HepG2 (cell line): ENCODE data around the gene GALR1.

Experiments
- CHD2 ChIP-seq: IDR thresholded peaks from 2 replicates; pipeline ENCODE4 v1.6.1; 2011; ENCODE audit warnings: low read depth, low read length, improper control_type of control experiment
- CTCF ChIP-seq: sonication (generic); formaldehyde crosslinking; IDR thresholded peaks from 2 replicates; pipeline ENCODE4 v1.5.0; 2020; ENCODE audit warnings: mild to moderate bottlenecking, missing genetic modification reagents, moderate library complexity
- EED ChIP-seq: sonication (generic); formaldehyde crosslinking; IDR thresholded peaks from 2 replicates; pipeline ENCODE4 v1.5.0; 2020; ENCODE audit warnings: mild to moderate bottlenecking, missing genetic modification reagents
- HMGXB4 ChIP-seq, 2 experiments: sonication (generic) in 1 of 2; formaldehyde crosslinking in 1 of 2; IDR thresholded peaks; 2 replicates each; pipeline versions ENCODE4 v1.4.0 to v1.6.1; 2018 to 2020; ENCODE audit warnings: missing genetic modification reagents in 2 of 2, borderline replicate concordance in 1 of 2, low read depth in 1 of 2, mild to moderate bottlenecking in 1 of 2, missing biosample characterization in 1 of 2
- NR2C2 ChIP-seq: sonication (generic); formaldehyde crosslinking; IDR thresholded peaks from 2 replicates; pipeline ENCODE4 v1.4.0; 2020; ENCODE audit warnings: missing genetic modification reagents, mild to moderate bottlenecking, moderate library complexity, borderline replicate concordance
- POLR2AphosphoS5 ChIP-seq: IDR thresholded peaks from 2 replicates; pipeline ENCODE4 v1.6.1; 2012; ENCODE audit warnings: low read depth, low read length
- RAD51 ChIP-seq: fragments of 450-650 bp; IDR thresholded peaks from 2 replicates; pipeline ENCODE4 v1.6.1; 2016; ENCODE audit warnings: borderline replicate concordance
- REST ChIP-seq, 2 experiments: IDR thresholded peaks; 2 replicates each; pipeline ENCODE4 v1.6.1; 2011 to 2012; ENCODE audit warnings: low read length in 2 of 2, borderline replicate concordance in 1 of 2, low read depth in 1 of 2, mild to moderate bottlenecking in 1 of 2, moderate library complexity in 1 of 2
- RFX3 ChIP-seq: IDR thresholded peaks from 2 replicates; pipeline ENCODE4 v1.6.1; 2016; ENCODE audit warnings: missing biosample characterization, missing genetic modification reagents
- RFX5 ChIP-seq: IDR thresholded peaks from 2 replicates; pipeline ENCODE4 v1.6.1; 2011; ENCODE audit warnings: low read depth, low read length, improper control_type of control experiment
- ZNF264 ChIP-seq: sonication (generic); formaldehyde crosslinking; IDR thresholded peaks from 2 replicates; pipeline ENCODE4 v1.4.0; 2020; ENCODE audit warnings: missing genetic modification reagents
- ZNF430 ChIP-seq: sonication (generic); formaldehyde crosslinking; IDR thresholded peaks from 2 replicates; pipeline ENCODE4 v1.9.0; 2021; ENCODE audit warnings: mild to moderate bottlenecking, missing genetic modification reagents
- ZZZ3 ChIP-seq: sonication (generic); formaldehyde crosslinking; IDR thresholded peaks from 2 replicates; pipeline ENCODE4 v1.4.0; 2020; ENCODE audit warnings: missing genetic modification reagents, mild to moderate bottlenecking, borderline replicate concordance
- TF ChIP-seq, protein P1 (sequence below), 2 experiments: fragments of 450-650 bp in 1 of 2; sonication (generic) in 1 of 2; formaldehyde crosslinking in 1 of 2; IDR thresholded peaks; 2 replicates each; pipeline versions ENCODE4 v1.6.1 to v1.8.0; 2016 to 2022; ENCODE audit warnings: antibody characterized with exemption in 1 of 2, mild to moderate bottlenecking in 1 of 2, missing genetic modification reagents in 1 of 2

- TF ChIP-seq RFX3 (CRISPR knock-in tag) = no peak
- TF ChIP-seq ZNF264 = no peak
- no peak for TF ChIP-seq ZZZ3 (CRISPR knock-in tag)
- no peak for TF ChIP-seq RFX5
- TF ChIP-seq NR2C2 (CRISPR knock-in tag) = no peak
- TF ChIP-seq HMGXB4 (CRISPR knock-in tag; IDR thresholded peaks at IDR 0.05; ENCODE audit: borderline replicate concordance in 1 of 2, low read depth in 1 of 2) = no peak
- no peak for TF ChIP-seq REST (IDR thresholded peaks at IDR 0.05; ENCODE audit: borderline replicate concordance in 1 of 2, low read depth in 1 of 2, low read length in 2 of 2)
- no peak for TF ChIP-seq CTCF
- no peak for TF ChIP-seq CHD2
- no peak for TF ChIP-seq ZNF430
- no peak for TF ChIP-seq EED (CRISPR knock-in tag)
- no peak for TF ChIP-seq POLR2AphosphoS5
- TF ChIP-seq, protein P1, sequence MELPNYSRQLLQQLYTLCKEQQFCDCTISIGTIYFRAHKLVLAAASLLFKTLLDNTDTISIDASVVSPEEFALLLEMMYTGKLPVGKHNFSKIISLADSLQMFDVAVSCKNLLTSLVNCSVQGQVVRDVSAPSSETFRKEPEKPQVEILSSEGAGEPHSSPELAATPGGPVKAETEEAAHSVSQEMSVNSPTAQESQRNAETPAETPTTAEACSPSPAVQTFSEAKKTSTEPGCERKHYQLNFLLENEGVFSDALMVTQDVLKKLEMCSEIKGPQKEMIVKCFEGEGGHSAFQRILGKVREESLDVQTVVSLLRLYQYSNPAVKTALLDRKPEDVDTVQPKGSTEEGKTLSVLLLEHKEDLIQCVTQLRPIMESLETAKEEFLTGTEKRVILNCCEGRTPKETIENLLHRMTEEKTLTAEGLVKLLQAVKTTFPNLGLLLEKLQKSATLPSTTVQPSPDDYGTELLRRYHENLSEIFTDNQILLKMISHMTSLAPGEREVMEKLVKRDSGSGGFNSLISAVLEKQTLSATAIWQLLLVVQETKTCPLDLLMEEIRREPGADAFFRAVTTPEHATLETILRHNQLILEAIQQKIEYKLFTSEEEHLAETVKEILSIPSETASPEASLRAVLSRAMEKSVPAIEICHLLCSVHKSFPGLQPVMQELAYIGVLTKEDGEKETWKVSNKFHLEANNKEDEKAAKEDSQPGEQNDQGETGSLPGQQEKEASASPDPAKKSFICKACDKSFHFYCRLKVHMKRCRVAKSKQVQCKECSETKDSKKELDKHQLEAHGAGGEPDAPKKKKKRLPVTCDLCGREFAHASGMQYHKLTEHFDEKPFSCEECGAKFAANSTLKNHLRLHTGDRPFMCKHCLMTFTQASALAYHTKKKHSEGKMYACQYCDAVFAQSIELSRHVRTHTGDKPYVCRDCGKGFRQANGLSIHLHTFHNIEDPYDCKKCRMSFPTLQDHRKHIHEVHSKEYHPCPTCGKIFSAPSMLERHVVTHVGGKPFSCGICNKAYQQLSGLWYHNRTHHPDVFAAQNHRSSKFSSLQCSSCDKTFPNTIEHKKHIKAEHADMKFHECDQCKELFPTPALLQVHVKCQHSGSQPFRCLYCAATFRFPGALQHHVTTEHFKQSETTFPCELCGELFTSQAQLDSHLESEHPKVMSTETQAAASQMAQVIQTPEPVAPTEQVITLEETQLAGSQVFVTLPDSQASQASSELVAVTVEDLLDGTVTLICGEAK (IDR thresholded peaks at IDR 0.05) = no peak
- TF ChIP-seq, protein P1 (CRISPR knock-in tag; IDR thresholded peaks at IDR 0.05) = no peak
- TF ChIP-seq RAD51 = no peak
These were observed 26.0 kb upstream of the GALR1 start for GRCh38 chr18:77223653-77224052.
